Measurements from ENCODE around the gene SLC6A13.

SLC6A13 gene

GRCh38 chr12:214003-214741, 48.5 kb downstream of the SLC6A13 start, which contains the start of gene SLC6A12:
TSS of gene SLC6A12 (minus strand) at chr12:214157. CDS start at chr12:209986, 4,171 bp downstream.
- no peak for DNase-seq (ENCODE audit: low read depth)

GRCh38 chr12:213527-213932, 49.1 kb downstream of the SLC6A13 start:
- no peak for DNase-seq (ENCODE audit: low read depth)

GRCh38 chr12:212715-213526, 49.7 kb downstream of the SLC6A13 start:
- no peak for DNase-seq (ENCODE audit: low read depth)

- DNase-seq (ENCODE audit: low read depth) = no peak
These were observed 50.3 kb downstream of the SLC6A13 start for GRCh38 chr12:212415-212714.

GRCh38 chr12:211639-212414, 50.8 kb downstream of the SLC6A13 start:
- no peak for DNase-seq (ENCODE audit: low read depth)

GRCh38 chr12:211142-211465, 51.5 kb downstream of the SLC6A13 start:
- no peak for DNase-seq (ENCODE audit: low read depth)

GRCh38 chr12:210277-211141, 52.1 kb downstream of the SLC6A13 start:
- no peak for DNase-seq (ENCODE audit: low read depth)

GRCh38 chr12:209851-210250, 52.8 kb downstream of the SLC6A13 start:
- no peak for DNase-seq (ENCODE audit: low read depth)

GRCh38 chr12:209246-209645, 53.4 kb downstream of the SLC6A13 start:
- no peak for DNase-seq (ENCODE audit: low read depth)

- DNase-seq (ENCODE audit: low read depth) = no peak
These were observed 53.8 kb downstream of the SLC6A13 start for GRCh38 chr12:208813-209212.

- DNase-seq (ENCODE audit: low read depth) = no peak
These were observed 54.8 kb downstream of the SLC6A13 start for GRCh38 chr12:207804-208203.

GRCh38 chr12:206746-207440, 55.7 kb downstream of the SLC6A13 start:
- no peak for DNase-seq (ENCODE audit: low read depth)

- no peak for DNase-seq (ENCODE audit: low read depth)
These were observed 57.6 kb downstream of the SLC6A13 start for GRCh38 chr12:205026-205425.

GRCh38 chr12:204261-204678, 58.4 kb downstream of the SLC6A13 start:
- no peak for DNase-seq (ENCODE audit: low read depth)

- DNase-seq (ENCODE audit: low read depth) = no peak
These were observed 59.0 kb downstream of the SLC6A13 start for GRCh38 chr12:203462-204260.

GRCh38 chr12:203074-203461, 59.6 kb downstream of the SLC6A13 start:
- DNase-seq (ENCODE audit: low read depth) = no peak

GRCh38 chr12:202081-202731, 60.4 kb downstream of the SLC6A13 start:
- no peak for DNase-seq (ENCODE audit: low read depth)

GRCh38 chr12:201361-201760, 61.3 kb downstream of the SLC6A13 start:
- no peak for DNase-seq (ENCODE audit: low read depth)

- no peak for DNase-seq (ENCODE audit: low read depth)
These were observed 63.9 kb downstream of the SLC6A13 start for GRCh38 chr12:198705-199104.
